ENCODE data around the gene LCN10.

Gene LCN10

GRCh38 chr9:136754059-136754572, 11.4 kb upstream of the LCN10 start:
- no peak for DNase-seq

- DNase-seq = no peak
These were observed 10.8 kb upstream of the LCN10 start for GRCh38 chr9:136753371-136754058.

GRCh38 chr9:136751814-136752213, 9.1 kb upstream of the LCN10 start:
- DNase-seq = no peak

GRCh38 chr9:136751244-136751643, 8.5 kb upstream of the LCN10 start:
- DNase-seq = no peak

- DNase-seq = no peak
These were observed 7.8 kb upstream of the LCN10 start for GRCh38 chr9:136750526-136750925.

GRCh38 chr9:136748666-136749611, 6.2 kb upstream of the LCN10 start:
- DNase-seq = no peak

- no peak for DNase-seq
These were observed 5.5 kb upstream of the LCN10 start, which contains the start of gene LCN6 for GRCh38 chr9:136748201-136748600. Gene LCN6 (minus strand): TSS chr9:136748525. CDS start chr9:136748483, 42 bp downstream.

- no peak for DNase-seq
These were observed 4.7 kb upstream of the LCN10 start for GRCh38 chr9:136747161-136748060.

GRCh38 chr9:136746621-136747020, 3.9 kb upstream of the LCN10 start:
- no peak for DNase-seq

- no peak for DNase-seq
These were observed 3.4 kb upstream of the LCN10 start for GRCh38 chr9:136746155-136746490.

- DNase-seq = no peak
These were observed 2.8 kb upstream of the LCN10 start for GRCh38 chr9:136745389-136746154.

GRCh38 chr9:136744773-136745172, 2.0 kb upstream of the LCN10 start:
- DNase-seq = no peak

- DNase-seq = no peak
These were observed 985 bp upstream of the LCN10 start for GRCh38 chr9:136743639-136744211.

- no peak for DNase-seq
These were observed 713 bp downstream of the LCN10 start for GRCh38 chr9:136741883-136742571.

GRCh38 chr9:136740971-136741882, 1.5 kb downstream of the LCN10 start:
- DNase-seq = no peak

- no peak for DNase-seq
These were observed 2.2 kb downstream of the LCN10 start for GRCh38 chr9:136740491-136740890.

GRCh38 chr9:136740069-136740468, 2.7 kb downstream of the LCN10 start:
- DNase-seq = no peak

- DNase-seq = no peak
These were observed 3.2 kb downstream of the LCN10 start for GRCh38 chr9:136739509-136739908.

GRCh38 chr9:136738960-136739359, 3.8 kb downstream of the LCN10 start:
- DNase-seq = no peak
